Nephron progenitor cell (in vitro differentiated cells): Measurements from ENCODE around the gene CPLX3.

Source experiments
- DNase-seq: peaks from one replicate; pipeline ENCODE4 v3.0.0; 2021
- H3K27ac Mint-ChIP-seq: 2 replicates; pipeline ENCODE4 v1.8.0; 2021; ENCODE audit warnings: mild to moderate bottlenecking, moderate library complexity, mixed read lengths
- H3K27me3 Mint-ChIP-seq: 2 replicates; pipeline ENCODE4 v1.8.0; 2021; ENCODE audit warnings: mild to moderate bottlenecking, low read depth, mixed read lengths; ENCODE audit not compliant: poor library complexity
- H3K36me3 Mint-ChIP-seq: 2 replicates; pipeline ENCODE4 v1.8.0; 2021; ENCODE audit warnings: low read depth, mixed read lengths
- H3K4me1 Mint-ChIP-seq: 2 replicates; pipeline ENCODE4 v1.8.0; 2021; ENCODE audit warnings: mixed read lengths
- H3K4me3 Mint-ChIP-seq: 2 replicates; pipeline ENCODE4 v1.8.0; 2021; ENCODE audit warnings: mild to moderate bottlenecking, moderate library complexity, mixed read lengths
- H3K9me3 Mint-ChIP-seq: 2 replicates; pipeline ENCODE4 v1.8.0; 2021; ENCODE audit warnings: mild to moderate bottlenecking, moderate library complexity, mixed read lengths
- TF ChIP-seq, protein P1 (sequence below): fragments of 200-600 bp; sonication (generic); IDR thresholded peaks from 2 replicates; pipeline ENCODE4 v1.5.0; 2021; ENCODE audit warnings: antibody characterized with exemption

The CPLX3 gene

GRCh38 chr15:74873756-74874424, 47.5 kb downstream of the CPLX3 start:
- H3K36me3 Mint-ChIP-seq: no peaks in the 10 kb centered on the region
- H3K27me3 Mint-ChIP-seq: peaks cover 4% of the 10 kb centered on the region
- DNase-seq: peak; percentile 29
- H3K27ac Mint-ChIP-seq: no peak overlapping the region
- TF ChIP-seq, protein P1, sequence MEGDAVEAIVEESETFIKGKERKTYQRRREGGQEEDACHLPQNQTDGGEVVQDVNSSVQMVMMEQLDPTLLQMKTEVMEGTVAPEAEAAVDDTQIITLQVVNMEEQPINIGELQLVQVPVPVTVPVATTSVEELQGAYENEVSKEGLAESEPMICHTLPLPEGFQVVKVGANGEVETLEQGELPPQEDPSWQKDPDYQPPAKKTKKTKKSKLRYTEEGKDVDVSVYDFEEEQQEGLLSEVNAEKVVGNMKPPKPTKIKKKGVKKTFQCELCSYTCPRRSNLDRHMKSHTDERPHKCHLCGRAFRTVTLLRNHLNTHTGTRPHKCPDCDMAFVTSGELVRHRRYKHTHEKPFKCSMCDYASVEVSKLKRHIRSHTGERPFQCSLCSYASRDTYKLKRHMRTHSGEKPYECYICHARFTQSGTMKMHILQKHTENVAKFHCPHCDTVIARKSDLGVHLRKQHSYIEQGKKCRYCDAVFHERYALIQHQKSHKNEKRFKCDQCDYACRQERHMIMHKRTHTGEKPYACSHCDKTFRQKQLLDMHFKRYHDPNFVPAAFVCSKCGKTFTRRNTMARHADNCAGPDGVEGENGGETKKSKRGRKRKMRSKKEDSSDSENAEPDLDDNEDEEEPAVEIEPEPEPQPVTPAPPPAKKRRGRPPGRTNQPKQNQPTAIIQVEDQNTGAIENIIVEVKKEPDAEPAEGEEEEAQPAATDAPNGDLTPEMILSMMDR: no peak
- H3K4me3 Mint-ChIP-seq: peak overlapping the region; percentile 94
- H3K9me3 Mint-ChIP-seq: no peaks in the 10 kb centered on the region
- peaks cover 25% of the 10 kb centered on the region for H3K4me1 Mint-ChIP-seq

GRCh38 chr15:74878273-74878672, 51.8 kb downstream of the CPLX3 start:
- Mint-ChIP-seq H3K4me3 (no peak overlapping the region), H3K36me3 (no peaks in the 10 kb centered on the region)
- TF ChIP-seq, protein P1: no peak

More at GRCh38 chr15:74878273-74878672, 51.8 kb downstream of the CPLX3 start:
- Mint-ChIP-seq H3K9me3 (peaks cover 5% of the 10 kb centered on the region), H3K27ac (no peak overlapping the region), H3K4me1 (peaks cover 4% of the 10 kb centered on the region), H3K27me3 (peaks cover 6% of the 10 kb centered on the region)
- no peak for DNase-seq
